ENCODE results near the gene GPR101. TPM values are rescaled to one million over a fixed set of nuclear protein-coding genes. Genes with fewer than 3 reads are reported as not detected.
"Not testable (repeated sequence)": the region's sequence is repeated elsewhere in the genome, so short reads cannot be mapped to it uniquely, and the experiment has no call there.

GPR101 gene
- total RNA-seq, 1 experiment from 2014 or later, result not detected

DNA sequence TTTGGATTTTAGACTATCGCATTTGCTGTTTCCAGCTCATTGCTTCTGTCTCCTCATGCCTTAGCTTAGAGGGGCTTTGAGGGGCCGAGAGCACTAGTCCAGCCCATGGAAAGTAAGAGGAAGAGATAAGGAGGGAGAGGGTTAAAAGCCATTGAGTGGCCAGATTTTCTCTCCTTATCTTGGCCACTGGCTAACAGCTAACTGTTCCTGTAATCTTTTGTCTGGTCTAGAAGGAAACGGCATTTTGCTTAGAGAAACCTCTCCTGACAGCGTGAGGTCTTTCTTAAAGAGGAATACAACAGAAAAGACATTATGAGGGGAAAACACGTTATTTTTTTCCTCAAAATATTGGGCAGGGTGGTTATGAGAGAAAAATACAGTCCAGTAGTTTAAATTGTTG, 7.9 kb downstream of the GPR101 start:
- DNase-seq (ENCODE audit: low spot score), result no peak

DNA sequence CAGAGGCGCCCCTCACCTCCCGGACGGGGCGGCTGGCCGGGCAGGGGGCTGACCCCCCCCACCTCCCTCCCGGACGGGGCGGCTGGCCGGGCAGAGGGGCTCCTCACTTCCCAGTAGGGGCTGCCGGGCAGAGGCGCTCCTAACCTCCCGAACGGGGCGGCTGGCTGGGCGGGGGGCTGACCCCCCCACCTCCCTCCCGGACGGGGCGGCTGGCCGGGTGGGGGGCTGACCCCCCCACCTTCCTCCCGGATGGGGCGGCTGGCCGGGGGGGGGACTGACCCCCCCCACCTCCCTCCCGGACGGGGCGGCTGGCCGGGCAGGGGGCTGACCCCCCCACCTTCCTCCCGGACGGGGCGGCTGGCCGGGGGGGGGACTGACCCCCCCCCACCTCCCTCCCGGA, 33.6 kb downstream of the GPR101 start:
- not testable (repeated sequence) for DNase-seq (ENCODE audit: low spot score)

DNA sequence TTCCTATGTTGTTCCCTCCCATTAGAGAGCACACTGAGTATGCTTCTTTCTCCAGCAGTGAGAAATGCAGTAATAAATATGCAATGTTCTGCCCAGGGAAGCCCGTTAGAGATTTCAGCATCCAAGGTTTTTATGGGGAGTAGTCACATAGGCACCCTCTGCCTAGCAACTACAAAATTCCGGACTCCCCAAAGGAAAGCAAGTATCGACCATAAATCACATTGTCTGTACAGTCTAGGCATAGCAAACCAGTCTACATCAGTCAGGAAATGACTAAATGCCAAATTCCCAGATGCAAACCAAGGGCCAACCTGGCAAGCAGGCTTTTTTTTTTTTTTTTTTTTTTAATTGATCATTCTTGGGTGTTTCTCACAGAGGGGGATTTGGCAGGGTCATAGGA, 34.8 kb downstream of the GPR101 start:
- DNase-seq (ENCODE audit: low spot score), result peak; percentile 14

Other genes starting within 250 kb of the GPR101 start
- 388 and 528 TPM in 2 replicates for gene RBMX, start 153.3 kb downstream of the GPR101 start, total RNA-seq (2014; rRNA removed; shearing (Covaris generic))